Stimulated activated CD4-positive, alpha-beta T cell treated with anti-CD3 and anti-CD28 coated beads, Interleukin-1b, Interleukin-23, amount 100 ng/mL, for 24 hours (primary cell): ENCODE data around the gene NAXE.
A peak's percentile ranks its signal among the peaks of the same experiment; 100 is the strongest.
"Not testable (repeated sequence)": the region's sequence is repeated elsewhere in the genome, so short reads cannot be mapped to it uniquely, and the experiment has no call there.

Source experiments
- DNase-seq, 4 experiments: peaks; one replicate each; pipeline ENCODE4 v3.0.0-alpha.2; 2020; ENCODE audit warnings: low read depth in 4 of 4, low spot score in 1 of 4

The NAXE gene

GRCh38 chr1:156622581-156623297 lies 31.2 kb downstream of the NAXE start:
- DNase-seq: no peak

GRCh38 chr1:156623946-156624813 lies 32.6 kb downstream of the NAXE start:
- peak in 1 of 4 experiments; percentile 40 for DNase-seq

GRCh38 chr1:156624814-156625435 lies 33.3 kb downstream of the NAXE start:
- DNase-seq: no peak

DNA sequence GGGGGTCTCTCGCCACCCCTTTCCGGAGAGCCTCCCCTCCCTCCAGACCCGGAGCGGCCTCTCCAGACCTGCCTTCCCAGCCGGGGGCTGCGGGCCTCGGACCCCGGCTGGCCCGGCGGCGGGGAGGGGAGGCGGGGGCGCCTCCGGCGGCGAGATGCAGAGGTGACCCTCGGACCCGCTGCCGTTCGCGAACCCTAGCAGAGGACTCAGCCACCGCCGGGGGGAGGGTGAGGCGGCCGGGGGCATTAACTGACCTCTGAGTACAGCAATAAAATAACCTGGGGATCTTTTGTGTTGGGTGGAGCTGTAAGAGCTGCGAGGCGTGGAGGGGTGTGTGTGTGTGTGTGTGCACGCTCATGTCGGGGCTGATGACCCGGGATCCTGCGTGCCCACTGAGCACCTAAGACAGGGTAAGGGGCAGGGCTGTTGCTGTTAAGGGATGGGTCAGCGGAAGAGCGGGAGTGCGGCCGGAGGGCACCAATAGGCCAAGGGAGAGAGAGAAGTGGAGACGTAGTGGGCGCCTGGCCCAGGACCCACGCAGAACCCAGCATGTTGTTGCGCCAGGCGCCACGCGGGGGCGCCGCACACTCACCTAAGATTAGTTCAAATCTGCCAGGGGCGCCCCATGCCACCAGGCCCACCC lies 34.0 kb downstream of the NAXE start:
- DNase-seq: peak in 3 of 4 experiments; percentile 40 to 68 (median 46)

- DNase-seq: no peak
These were observed 34.5 kb downstream of the NAXE start for GRCh38 chr1:156626079-156626438.

DNA sequence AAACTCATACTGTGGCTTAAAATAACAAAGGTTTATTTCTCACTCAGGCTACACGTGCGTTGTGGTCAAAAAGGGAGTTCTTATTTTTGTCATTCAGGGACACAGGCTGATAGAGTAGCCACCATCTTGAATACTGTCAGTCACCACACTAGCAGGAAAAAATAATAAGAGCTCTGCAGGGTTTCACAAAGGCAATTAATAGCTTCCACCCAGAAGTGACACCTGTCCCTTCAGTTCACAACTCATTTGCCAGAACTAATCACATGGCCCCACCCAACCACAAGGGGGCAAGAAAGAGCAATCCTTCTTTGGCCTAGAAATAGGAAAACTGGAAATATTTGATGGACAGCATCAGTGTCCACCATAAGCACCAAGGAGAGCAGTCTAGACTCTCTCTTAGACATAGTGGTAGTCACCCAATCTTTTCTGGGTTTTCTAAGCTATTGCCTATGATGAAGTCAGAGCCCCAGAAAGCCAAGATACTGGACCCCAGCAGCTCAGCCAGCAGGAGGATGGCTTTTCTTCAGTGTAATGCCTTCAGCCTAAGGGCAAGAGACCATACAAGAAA lies 35.8 kb downstream of the NAXE start:
- DNase-seq: no peak

GRCh38 chr1:156629823-156630449 lies 38.4 kb downstream of the NAXE start:
- no peak for DNase-seq

- DNase-seq: not testable (repeated sequence)
These were observed 39.6 kb downstream of the NAXE start for GRCh38 chr1:156631152-156631551.

GRCh38 chr1:156632355-156632754 lies 40.8 kb downstream of the NAXE start:
- DNase-seq: no peak

DNA sequence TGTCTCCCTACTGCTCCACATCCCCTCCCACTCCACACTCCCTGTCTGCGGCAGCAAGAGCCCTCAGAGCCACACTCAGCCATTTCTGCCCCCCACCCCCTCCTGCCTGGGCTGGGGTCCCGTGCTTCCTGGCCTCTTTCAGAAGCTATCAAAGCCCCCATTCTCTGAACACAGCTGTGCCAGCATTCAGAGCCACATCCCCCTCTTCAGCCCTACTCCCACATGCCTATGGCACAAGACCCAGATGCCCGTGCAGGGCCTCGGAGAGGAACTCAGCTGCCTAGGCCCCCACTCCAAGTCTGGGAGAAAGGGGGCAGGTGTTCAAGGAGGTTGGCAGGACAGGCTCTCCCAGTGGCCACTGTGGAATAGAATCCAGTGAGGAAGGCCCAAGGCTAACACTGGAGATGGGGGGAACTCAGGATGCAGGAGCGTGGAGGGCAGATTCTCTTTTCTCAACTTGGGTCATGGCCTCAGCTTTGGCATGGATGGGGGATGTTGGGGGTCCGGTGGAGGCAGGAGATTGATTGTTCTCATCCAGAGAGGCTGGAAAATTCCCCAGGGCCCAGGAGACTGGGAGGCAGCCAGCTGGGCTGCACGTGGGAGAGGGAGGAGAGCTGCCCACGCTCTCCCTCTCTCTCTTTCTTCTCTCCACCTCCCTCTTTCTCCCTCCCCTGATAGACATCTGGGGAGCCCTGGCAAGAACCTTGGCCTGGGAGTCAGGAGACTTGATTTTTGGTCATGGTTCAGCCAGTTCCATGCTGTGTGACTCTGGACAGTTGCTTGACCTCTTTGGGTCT lies 46.8 kb downstream of the NAXE start:
- DNase-seq: no peak

DNA sequence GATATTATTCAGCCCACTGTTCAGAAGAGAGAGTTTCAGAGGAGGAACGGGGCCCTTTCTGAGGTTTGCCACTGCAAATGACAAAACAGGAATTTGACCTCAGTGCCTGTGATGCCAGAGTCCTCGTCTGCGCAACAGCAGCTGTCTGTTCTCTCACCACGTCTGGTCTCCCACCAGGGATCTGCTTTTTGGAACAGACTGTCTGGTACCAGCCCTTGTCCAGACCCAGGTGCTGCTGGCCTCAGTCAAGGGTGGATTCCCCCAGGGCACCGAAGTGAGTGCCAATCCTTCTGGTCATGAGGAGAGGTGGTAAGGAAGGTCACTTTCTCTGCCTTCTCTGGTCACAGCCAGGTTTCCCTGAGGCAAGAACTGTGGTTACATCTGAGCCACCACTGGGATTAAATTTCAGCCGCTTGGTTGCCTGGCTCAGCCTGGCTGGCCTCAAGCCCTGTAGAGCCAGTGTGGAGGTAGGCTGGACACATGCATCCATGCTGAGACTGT lies 48.1 kb downstream of the NAXE start:
- DNase-seq: no peak

DNA sequence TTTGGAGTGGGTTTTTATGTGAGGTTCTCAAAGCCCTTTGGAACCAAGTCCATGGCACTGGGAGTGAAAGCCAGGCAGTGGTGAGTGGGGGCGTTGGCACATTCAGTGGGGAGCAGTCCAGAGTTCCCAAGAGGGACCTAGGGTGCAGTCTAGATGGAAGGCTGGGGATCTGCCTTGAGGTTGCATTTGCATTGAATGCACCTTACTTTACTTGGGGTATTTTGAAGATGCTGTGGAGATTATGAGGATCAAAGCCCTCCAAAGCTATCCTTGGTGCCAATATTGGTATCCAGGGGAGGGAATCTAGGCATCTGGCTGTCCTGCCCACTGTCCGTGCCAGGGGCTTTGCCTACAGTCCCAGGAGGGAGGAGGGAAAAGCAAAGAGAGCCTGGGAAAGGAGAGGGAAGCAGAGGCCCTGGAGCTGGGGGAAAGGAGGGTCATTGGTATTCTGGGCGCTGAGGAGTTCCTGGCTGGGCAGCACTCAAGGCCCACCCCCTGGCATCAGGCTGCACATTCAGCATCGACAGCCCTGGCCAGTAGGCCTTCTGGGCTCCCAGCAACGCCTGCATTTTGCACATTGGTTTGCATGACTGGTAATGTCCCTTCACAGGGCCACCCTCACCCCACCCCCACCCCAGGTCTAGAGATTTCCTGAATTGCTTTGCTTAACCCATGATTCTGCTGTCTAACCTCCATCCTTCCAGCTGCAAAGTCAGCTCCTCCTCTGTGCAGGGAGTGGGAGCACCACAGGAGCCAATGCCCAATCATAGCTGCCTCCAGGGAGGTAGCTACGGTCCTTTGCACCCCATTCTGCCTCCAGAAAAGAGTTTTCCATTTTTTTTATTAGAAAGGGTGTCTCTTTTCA lies 49.5 kb downstream of the NAXE start:
- DNase-seq: no peak

GRCh38 chr1:156641761-156642264 lies 50.2 kb downstream of the NAXE start, which contains the start of gene BCAN:
BCAN (plus strand) TSS chr1:156642117; CDS start chr1:156646055, 3,938 bp downstream.
- no peak for DNase-seq

DNA sequence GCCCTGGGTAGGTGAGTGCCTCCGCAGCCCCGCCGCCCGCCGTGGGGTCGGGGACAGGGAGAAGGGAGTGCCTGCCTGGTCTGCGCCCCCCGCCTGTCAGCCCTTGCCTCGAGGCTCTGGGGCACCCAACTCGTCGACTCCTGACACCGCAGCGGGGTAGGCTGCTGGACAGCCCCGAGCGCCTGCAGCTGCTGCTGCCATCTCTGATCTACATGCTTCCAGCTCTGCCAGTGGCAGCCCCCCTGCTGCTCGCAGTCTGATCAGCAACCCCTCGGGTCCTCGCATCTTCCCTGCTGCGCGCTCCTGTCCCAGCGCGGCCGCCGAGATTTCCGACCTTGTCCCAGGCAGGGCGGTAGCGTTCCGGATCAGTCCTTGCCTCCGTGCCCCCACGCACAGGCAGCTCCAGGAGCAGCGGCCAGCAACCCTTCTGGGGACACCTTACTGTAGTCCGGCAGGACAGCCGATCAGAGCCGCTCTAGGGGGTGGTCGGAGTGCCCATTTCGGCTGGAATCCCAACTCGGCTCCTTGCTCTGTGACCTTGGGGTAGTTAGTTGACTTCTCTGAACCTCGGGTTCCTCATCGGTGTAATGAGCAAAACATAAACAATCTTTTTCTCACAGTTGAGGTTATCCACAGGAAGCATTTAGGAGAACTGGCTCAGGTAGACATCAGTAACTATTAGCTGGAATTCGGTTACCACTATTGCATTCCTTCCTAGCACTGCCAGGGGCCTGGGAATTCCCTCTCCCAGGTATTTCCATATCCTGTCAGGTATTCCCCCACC lies 50.9 kb downstream of the NAXE start:
- no peak for DNase-seq

DNA sequence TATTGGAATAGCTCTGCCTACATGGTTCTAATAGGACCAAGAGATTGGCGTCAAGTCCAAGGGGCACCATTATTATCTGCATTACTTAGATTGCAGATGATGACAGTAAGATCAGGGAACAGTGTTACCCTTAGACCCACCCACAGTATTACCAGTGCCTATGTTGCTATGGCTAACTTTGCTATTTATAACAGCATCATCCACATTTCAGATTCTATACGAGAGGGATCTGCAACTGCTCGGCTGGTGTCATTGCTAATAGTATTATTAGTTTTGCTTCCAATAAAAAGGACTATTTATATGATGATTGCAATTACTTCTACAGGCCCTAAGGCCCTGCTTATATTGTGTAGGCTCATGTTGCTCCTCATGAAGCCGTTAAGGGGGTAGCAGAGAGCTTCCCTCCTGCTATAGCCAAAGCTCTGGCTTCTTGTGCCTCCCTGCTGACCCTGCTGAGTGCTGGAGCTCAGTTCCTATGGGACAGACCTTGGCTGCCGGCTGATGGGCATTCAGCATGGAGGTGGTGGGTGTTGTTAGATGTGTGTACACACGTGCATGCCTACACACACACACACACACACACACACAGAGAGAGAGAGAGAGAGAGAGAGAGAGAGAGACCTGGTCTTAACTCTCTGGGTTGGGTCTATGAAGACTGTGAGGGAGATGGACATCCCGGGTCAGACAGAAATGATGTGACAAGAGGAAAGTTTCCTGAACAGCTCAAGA lies 51.6 kb downstream of the NAXE start:
- DNase-seq: no peak

DNA sequence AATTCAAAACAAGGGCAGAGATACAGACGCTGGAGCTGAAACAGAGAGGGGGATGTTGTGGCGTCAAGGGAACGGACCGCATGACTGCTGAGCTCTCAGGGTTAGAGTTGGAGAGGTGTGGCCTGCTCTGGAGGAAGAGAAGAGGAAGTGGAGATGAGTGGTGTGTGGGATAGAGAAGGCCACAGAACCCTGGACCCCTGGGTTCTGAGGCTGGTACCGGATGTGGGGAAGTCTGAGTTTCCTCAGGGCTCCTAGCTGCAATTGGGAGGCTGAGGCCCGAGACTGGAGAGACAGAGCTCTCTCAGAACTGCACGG lies 52.2 kb downstream of the NAXE start:
- DNase-seq: no peak
